Activated CD4-positive, alpha-beta T cell treated with anti-CD3 and anti-CD28 coated beads, Interleukin-2, Interleukin-6, amounts not matched to agents 100 ng/mL and 50 ng/mL, durations not matched to agents 16 hours and 8 hours (primary cell): ENCODE data around the gene CPNE9.

ENCODE experiments used
- DNase-seq: peaks from one replicate; pipeline ENCODE4 v3.0.0-alpha.2; 2020

CPNE9 gene

GRCh38 chr3:9687514-9687913 is 16.1 kb upstream of the CPNE9 start:
- DNase-seq: no peak

GRCh38 chr3:9688961-9689360 is 14.7 kb upstream of the CPNE9 start:
- no peak for DNase-seq

- DNase-seq: no peak
Observed at GRCh38 chr3:9689757-9690156, 13.9 kb upstream of the CPNE9 start.

GRCh38 chr3:9690451-9691450 is 12.9 kb upstream of the CPNE9 start:
- DNase-seq: no peak

- no peak for DNase-seq
Observed at GRCh38 chr3:9691636-9692035, 12.0 kb upstream of the CPNE9 start.

- no peak for DNase-seq
Observed at GRCh38 chr3:9692416-9692815, 11.2 kb upstream of the CPNE9 start.

GRCh38 chr3:9695345-9695744 is 8.3 kb upstream of the CPNE9 start:
- no peak for DNase-seq

GRCh38 chr3:9695746-9696145 is 7.9 kb upstream of the CPNE9 start:
- DNase-seq: no peak

GRCh38 chr3:9696480-9697220 is 7.0 kb upstream of the CPNE9 start:
- DNase-seq: no peak

GRCh38 chr3:9697892-9698291 is 5.7 kb upstream of the CPNE9 start:
- no peak for DNase-seq

GRCh38 chr3:9698293-9698692 is 5.3 kb upstream of the CPNE9 start:
- no peak for DNase-seq

GRCh38 chr3:9700536-9700935 is 3.1 kb upstream of the CPNE9 start:
- DNase-seq: no peak

- DNase-seq: no peak
Observed at GRCh38 chr3:9701006-9701405, 2.6 kb upstream of the CPNE9 start.

GRCh38 chr3:9701711-9702110 is 1.9 kb upstream of the CPNE9 start:
- DNase-seq: no peak

- DNase-seq: no peak
Observed at GRCh38 chr3:9703240-9703639, 393 bp upstream of the CPNE9 start.

- peak; percentile 14 for DNase-seq
Observed at GRCh38 chr3:9704347-9705322, 1.0 kb downstream of the CPNE9 start.

- DNase-seq: no peak
Observed at GRCh38 chr3:9710174-9710739, 6.6 kb downstream of the CPNE9 start.

GRCh38 chr3:9712415-9712814 is 8.8 kb downstream of the CPNE9 start:
- no peak for DNase-seq

- no peak for DNase-seq
Observed at GRCh38 chr3:9713142-9713541, 9.5 kb downstream of the CPNE9 start.

GRCh38 chr3:9715136-9715535 is 11.5 kb downstream of the CPNE9 start:
- no peak for DNase-seq

- DNase-seq: peak; percentile 28
Observed at GRCh38 chr3:9715764-9716437, 12.3 kb downstream of the CPNE9 start.
